Sciatic nerve (tissue), 2 donors: ENCODE results near the gene CREB3L4. TPM values are rescaled to one million over a fixed set of nuclear protein-coding genes. Genes with fewer than 3 reads are reported as not detected.
"Not testable (repeated sequence)": the region's sequence is repeated elsewhere in the genome, so short reads cannot be mapped to it uniquely, and the experiment has no call there.

Experiments used
- ATAC-seq: fragments of 200-7000 bp; cut with Tn5 transposase; one replicate; pipeline ENCODE4 v1.9.1; 2020; ENCODE audit warnings: mild to moderate bottlenecking, moderate library complexity
- DNase-seq: peaks from one replicate; pipeline ENCODE4 v3.0.0-alpha.2; 2020; ENCODE audit warnings: low spot score
- intact Hi-C: fragments of 100-400 bp; cut with DNase I; formaldehyde crosslinking; loops from one replicate; pipeline ENCODE4 v1.14.2; 2022
- total RNA-seq: library from RNA; stranded (reverse); fragmentation: NEBNext Ultra II Directional; extraction: Animal tissue kit (Norgen Biotek cat#: 25700); gene quantifications from one replicate; pipeline ENCODE4 v1.2.1, GENCODE V29; 2021
- donor health status: DM: no; HTN: no; CAD: no.
- donor health status: DM: no; HTN: no; CAD: no.

Gene CREB3L4
- total RNA-seq, 1 donor from 2014 or later = 11.8 TPM

- ATAC-seq (peak; percentile 97), DNase-seq (peak; percentile 93)
- intact Hi-C loops = no loop called here
Measured at GRCh38 chr1:153977250-153978240, 9.8 kb downstream of the CREB3L4 start, which contains the start of gene JTB. Gene JTB (minus strand): TSS chr1:153977674. CDS start chr1:153977252, 422 bp downstream.

- intact Hi-C loops = no loop called here
- no peak for DNase-seq
- no peak for ATAC-seq
Measured at GRCh38 chr1:153978274-153978909, 10.7 kb downstream of the CREB3L4 start.

DNA sequence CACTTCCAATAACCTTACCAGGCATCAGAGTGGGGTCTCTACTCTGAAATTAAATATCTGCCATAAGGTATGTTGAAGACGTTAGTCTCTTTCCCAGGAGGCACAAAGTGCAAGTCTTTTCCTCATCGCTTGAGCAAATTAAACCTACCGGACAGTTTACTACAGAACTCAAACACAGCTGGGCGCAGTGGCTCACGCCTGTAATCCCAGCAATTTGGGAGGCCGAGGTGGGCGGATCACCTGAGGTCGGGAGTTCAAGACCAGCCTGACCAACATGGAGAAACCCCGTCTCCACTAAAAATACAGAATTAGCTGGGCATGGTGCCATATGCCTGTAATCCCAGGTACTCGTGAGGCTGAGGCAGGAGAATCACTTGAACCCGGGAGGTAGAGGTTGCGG is 11.4 kb downstream of the CREB3L4 start:
- ATAC-seq, DNase-seq, intact Hi-C loops: not testable (repeated sequence)

GRCh38 chr1:153981735-153982134 is 14.0 kb downstream of the CREB3L4 start:
- not testable (repeated sequence) for DNase-seq, ATAC-seq
- intact Hi-C loops = loop anchor here (5.0 kb wide), 1 partner anchor 189 kb away; no protein-coding TSS in a partner anchor

GRCh38 chr1:153984123-153984894 is 16.6 kb downstream of the CREB3L4 start:
- DNase-seq = no peak
- intact Hi-C loops = loop anchor here (5.0 kb wide), 1 partner anchor 192 kb away; no protein-coding TSS in a partner anchor
- no peak for ATAC-seq

DNA sequence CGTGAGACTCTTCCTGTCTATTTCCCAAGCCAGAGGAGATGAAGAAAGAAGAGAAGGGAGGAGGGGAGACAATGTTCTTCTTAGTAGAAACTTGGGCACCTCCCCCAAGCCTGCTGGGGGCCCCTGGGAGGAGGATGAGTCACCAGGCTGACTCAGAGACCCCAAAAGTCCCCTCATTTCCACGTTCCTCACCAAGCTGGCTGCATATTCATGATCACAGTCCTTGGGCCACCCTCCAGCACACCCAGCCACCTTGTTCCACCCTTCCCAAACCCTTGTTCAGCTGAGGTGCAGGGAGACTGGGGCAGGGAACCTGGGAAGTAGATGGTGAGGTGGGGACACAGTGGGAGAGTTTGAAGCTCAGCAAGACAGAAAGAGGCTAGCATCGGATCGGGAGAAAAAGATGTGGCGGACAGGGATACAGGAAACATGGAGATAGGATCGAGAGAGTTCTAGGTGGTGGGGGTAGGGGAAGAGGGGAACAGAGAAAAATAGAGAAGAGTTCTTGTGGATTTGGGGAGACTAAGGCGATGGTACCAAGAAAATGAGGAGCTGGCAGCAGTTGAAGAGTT is 17.7 kb downstream of the CREB3L4 start:
- DNase-seq (peak; percentile 74), ATAC-seq (peak; percentile 58)
- intact Hi-C loops = no loop called here

- intact Hi-C loops = no loop called here
- ATAC-seq = peak; percentile 91
- DNase-seq = peak; percentile 91
Measured at GRCh38 chr1:153985941-153986761, 18.4 kb downstream of the CREB3L4 start, which contains the start of gene RAB13. Gene RAB13 (minus strand): TSS chr1:153986339. CDS start chr1:153986236, 103 bp downstream.

GRCh38 chr1:153987621-153988020 is 19.9 kb downstream of the CREB3L4 start:
- ATAC-seq (no peak), DNase-seq (no peak)

DNA sequence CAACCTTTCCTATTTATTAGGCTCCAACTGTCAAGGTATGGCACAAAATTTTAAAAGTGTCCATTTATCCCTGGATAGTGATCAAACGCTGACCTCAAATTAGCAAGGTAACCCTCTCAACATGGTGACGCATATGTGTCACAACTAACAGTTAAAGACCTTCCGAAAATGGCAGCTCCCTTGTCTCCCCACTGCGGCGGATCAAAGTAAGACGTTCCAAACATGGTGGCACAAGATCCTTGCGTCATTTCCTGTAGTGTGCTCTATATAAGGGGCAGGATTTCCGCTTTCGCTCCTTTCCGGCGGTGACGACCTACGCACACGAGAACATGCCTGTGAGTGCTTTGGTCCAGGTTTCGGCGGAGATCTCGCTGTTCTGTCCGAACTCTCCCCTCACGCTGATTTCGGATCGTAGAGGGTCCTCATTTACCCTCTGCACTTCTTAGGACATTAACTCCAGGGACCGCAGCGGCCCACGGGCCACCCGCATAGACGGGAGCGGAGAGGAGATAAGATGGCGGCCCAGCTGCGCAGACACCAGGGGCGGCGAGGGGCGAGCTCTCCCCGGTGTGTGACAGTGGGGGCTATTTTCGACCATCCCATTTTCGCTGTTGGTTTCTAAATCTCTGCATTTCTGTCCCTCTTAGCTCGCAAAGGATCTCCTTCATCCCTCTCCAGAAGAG is 22.9 kb downstream of the CREB3L4 start, which contains the start of gene RPS27:
Gene RPS27, plus strand, starts transcription at position 295 of the 683 bp plus-strand sequence. Its CDS starts 35 bp downstream, at position 330.
- intact Hi-C loops = no loop called here
- DNase-seq (peak; percentile 90), ATAC-seq (peak; percentile 90)

More at GRCh38 chr1:153987621-153988020, 19.9 kb downstream of the CREB3L4 start:
- intact Hi-C loops = no loop called here

GRCh38 chr1:153991151-153991630 is 23.5 kb downstream of the CREB3L4 start:
- DNase-seq (no peak), ATAC-seq (no peak)
- intact Hi-C loops = no loop called here

DNA sequence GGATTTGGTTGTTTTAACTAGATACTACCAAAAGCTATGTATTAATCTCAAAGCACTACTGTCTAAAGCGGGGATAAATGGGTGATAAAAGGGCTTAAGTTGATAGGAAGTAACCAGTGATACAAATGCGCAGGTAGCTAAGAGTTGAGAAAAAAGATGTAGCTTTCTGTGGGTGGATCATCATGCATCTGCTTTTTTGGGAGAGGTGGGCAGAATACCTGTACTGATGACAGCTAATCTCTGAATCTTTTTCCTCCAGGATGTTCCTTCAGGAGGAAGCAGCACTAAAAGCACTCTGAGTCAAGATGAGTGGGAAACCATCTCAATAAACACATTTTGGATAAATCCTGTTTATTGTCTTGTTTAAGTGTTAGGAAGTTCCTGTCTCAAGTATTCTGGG is 24.1 kb downstream of the CREB3L4 start:
- no peak for ATAC-seq
- intact Hi-C loops = no loop called here

GRCh38 chr1:153995202-153995601 is 27.5 kb downstream of the CREB3L4 start:
- intact Hi-C loops = no loop called here
- DNase-seq (no peak), ATAC-seq (no peak)

More for the DNA sequence above, 24.1 kb downstream of the CREB3L4 start:
- no peak for DNase-seq

DNA sequence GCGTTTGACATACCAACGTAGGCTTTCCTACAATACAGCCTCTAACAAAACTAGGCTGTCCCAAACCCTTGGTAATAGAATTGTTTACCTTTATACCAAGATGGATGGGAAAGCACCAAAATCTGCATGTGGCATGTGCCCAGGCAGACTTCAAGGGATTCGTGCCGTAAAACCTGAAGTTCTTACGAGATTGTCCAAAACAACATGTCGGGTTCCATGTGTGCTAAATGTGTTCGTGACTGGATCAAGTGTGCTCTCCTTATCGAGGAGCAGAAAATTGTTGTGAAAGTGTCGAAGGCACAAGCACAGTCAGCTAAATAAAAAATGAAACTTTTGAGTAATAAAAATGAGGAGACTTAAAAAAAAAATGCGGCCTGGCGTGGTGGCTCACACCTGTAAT is 27.9 kb downstream of the CREB3L4 start:
- ATAC-seq (no peak), DNase-seq (no peak)
- intact Hi-C loops = no loop called here

GRCh38 chr1:153996882-153997281 is 29.2 kb downstream of the CREB3L4 start:
- ATAC-seq, intact Hi-C loops, DNase-seq: not testable (repeated sequence)

GRCh38 chr1:154000420-154000819 is 32.7 kb downstream of the CREB3L4 start:
- DNase-seq = no peak
- intact Hi-C loops = no loop called here
- no peak for ATAC-seq

DNA sequence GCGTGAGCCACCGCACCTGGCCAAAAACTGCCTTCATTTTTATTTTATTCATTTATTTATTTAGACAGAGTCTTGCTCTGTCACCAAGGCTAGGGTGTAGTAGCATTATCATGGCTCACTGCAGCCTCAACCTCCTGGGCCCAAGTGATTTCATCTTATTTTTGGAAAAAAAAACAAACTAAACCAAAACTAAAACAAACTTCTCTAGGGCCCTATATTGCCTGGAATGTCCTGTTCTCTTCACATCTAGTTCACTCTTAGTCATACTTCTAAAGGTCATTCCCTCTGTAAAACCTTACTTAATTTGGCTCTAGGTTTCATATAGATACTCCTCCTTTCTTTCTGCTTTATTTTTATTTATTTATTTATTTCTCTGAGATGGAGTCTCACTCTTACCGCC is 38.4 kb downstream of the CREB3L4 start:
- DNase-seq (no peak), ATAC-seq (no peak)
- intact Hi-C loops = no loop called here

- DNase-seq (no peak), ATAC-seq (no peak)
- intact Hi-C loops = no loop called here
Measured at GRCh38 chr1:154012129-154012528, 44.4 kb downstream of the CREB3L4 start.
